HepG2 (cell line): ENCODE measurements around the gene CTNNBIP1. TPM values are rescaled to one million over a fixed set of nuclear protein-coding genes. Genes with fewer than 3 reads are reported as not detected.

Experiments
- ATF2 ChIP-seq: sonication (generic); formaldehyde crosslinking; IDR thresholded peaks from 2 replicates; pipeline ENCODE4 v1.4.0; 2020; ENCODE audit warnings: missing genetic modification reagents
- EHMT2 ChIP-seq: fragments of 200-600 bp; sonication (generic); IDR thresholded peaks from 2 replicates; pipeline ENCODE4 v1.7.0; 2017; ENCODE audit warnings: antibody characterized with exemption, low read depth, low read length, borderline replicate concordance
- FOSL2 ChIP-seq: sonication (generic); formaldehyde crosslinking; IDR thresholded peaks from 2 replicates; pipeline ENCODE4 v1.4.0; 2020; ENCODE audit warnings: missing genetic modification reagents
- MXI1 ChIP-seq: IDR thresholded peaks from 3 replicates; pipeline ENCODE4 v1.6.1; 2012; ENCODE audit warnings: low read depth, low read length, inconsistent platforms, borderline replicate concordance
- SAP130 ChIP-seq: IDR thresholded peaks from 2 replicates; pipeline ENCODE4 v1.6.1; 2016; ENCODE audit warnings: low read depth
- ZBTB46 ChIP-seq: sonication (generic); formaldehyde crosslinking; IDR thresholded peaks from 2 replicates; pipeline ENCODE4 v1.4.0; 2020; ENCODE audit warnings: mild to moderate bottlenecking, missing genetic modification reagents, borderline replicate concordance
- ZFP91 ChIP-seq: sonication (generic); formaldehyde crosslinking; IDR thresholded peaks from 2 replicates; pipeline ENCODE4 v1.9.0; 2022; ENCODE audit warnings: missing genetic modification reagents, mild to moderate bottlenecking, borderline replicate concordance
- ZNF629 ChIP-seq: sonication (generic); formaldehyde crosslinking; conservative IDR thresholded peaks from 2 replicates; pipeline ENCODE4 v1.5.0; 2020; ENCODE audit warnings: missing genetic modification reagents
- polyA plus RNA-seq, 8 experiments: library from polyadenylated mRNA; depleted of rRNA in 3 of 8; stranded (reverse) in 7 of 8; unstranded in 1 of 8; fragments of >200 nt; fragmentation: Illumina TruSeq in 4 of 8; extraction: Trizol in 4 of 8; gene quantifications; 2 replicates each; pipeline versions ENCODE4 v1.2.1 to v1.2.3, GENCODE V29; 2011 to 2016; ENCODE audit warnings: low read depth in 4 of 8, missing spikeins in 1 of 8, mixed read lengths in 1 of 8; ENCODE audit not compliant: insufficient read depth in 1 of 8
- total RNA-seq, 5 experiments: library from RNA; depleted of rRNA; stranded (reverse); fragments of >200 nt; fragmentation: Illumina TruSeq; extraction: Trizol; gene quantifications; 2 replicates each; pipeline ENCODE4 v1.2.3, GENCODE V29; 2016; ENCODE audit warnings: low read depth in 1 of 5
- TF ChIP-seq, protein P1 (sequence below), 2 experiments: fragments of 450-650 bp in 1 of 2; sonication (generic) in 1 of 2; formaldehyde crosslinking in 1 of 2; IDR thresholded peaks; 2 replicates each; pipeline versions ENCODE4 v1.6.1 to v1.8.0; 2016 to 2022; ENCODE audit warnings: antibody characterized with exemption in 1 of 2, mild to moderate bottlenecking in 1 of 2, missing genetic modification reagents in 1 of 2
- TF ChIP-seq, protein P2 (sequence below): IDR thresholded peaks from 2 replicates; pipeline ENCODE4 v1.6.1; 2016

CTNNBIP1 gene
- total and polyA plus RNA-seq, 2 of the 13 experiments (the other 11 are each of a cell fraction or from before 2014, with no cell fraction given) = 71.7 to 83.0 TPM

- no peak for TF ChIP-seq EHMT2
- no peak for TF ChIP-seq ZBTB46 (CRISPR knock-in tag)
- peak; percentile 77 for TF ChIP-seq SAP130 (CRISPR knock-in tag)
- peak; percentile 41; the same call in 1 of the 2 replicates for TF ChIP-seq ZFP91 (CRISPR knock-in tag)
- 0 out of 2 replicates have a peak, but pooled peaks have one; percentile 20 for TF ChIP-seq ZNF629
- peak; percentile 51; the same call in 1 of the 3 replicates for TF ChIP-seq MXI1
- TF ChIP-seq FOSL2 = peak; percentile 12; the same call in 1 of the 2 replicates
- TF ChIP-seq, protein P1, sequence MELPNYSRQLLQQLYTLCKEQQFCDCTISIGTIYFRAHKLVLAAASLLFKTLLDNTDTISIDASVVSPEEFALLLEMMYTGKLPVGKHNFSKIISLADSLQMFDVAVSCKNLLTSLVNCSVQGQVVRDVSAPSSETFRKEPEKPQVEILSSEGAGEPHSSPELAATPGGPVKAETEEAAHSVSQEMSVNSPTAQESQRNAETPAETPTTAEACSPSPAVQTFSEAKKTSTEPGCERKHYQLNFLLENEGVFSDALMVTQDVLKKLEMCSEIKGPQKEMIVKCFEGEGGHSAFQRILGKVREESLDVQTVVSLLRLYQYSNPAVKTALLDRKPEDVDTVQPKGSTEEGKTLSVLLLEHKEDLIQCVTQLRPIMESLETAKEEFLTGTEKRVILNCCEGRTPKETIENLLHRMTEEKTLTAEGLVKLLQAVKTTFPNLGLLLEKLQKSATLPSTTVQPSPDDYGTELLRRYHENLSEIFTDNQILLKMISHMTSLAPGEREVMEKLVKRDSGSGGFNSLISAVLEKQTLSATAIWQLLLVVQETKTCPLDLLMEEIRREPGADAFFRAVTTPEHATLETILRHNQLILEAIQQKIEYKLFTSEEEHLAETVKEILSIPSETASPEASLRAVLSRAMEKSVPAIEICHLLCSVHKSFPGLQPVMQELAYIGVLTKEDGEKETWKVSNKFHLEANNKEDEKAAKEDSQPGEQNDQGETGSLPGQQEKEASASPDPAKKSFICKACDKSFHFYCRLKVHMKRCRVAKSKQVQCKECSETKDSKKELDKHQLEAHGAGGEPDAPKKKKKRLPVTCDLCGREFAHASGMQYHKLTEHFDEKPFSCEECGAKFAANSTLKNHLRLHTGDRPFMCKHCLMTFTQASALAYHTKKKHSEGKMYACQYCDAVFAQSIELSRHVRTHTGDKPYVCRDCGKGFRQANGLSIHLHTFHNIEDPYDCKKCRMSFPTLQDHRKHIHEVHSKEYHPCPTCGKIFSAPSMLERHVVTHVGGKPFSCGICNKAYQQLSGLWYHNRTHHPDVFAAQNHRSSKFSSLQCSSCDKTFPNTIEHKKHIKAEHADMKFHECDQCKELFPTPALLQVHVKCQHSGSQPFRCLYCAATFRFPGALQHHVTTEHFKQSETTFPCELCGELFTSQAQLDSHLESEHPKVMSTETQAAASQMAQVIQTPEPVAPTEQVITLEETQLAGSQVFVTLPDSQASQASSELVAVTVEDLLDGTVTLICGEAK (IDR thresholded peaks at IDR 0.05) = no peak
- TF ChIP-seq, protein P1 (CRISPR knock-in tag; IDR thresholded peaks at IDR 0.05) = no peak
- TF ChIP-seq ATF2 (CRISPR knock-in tag) = 0 out of 2 replicates have a peak, but pooled peaks have one; percentile 29
- TF ChIP-seq, protein P2, sequence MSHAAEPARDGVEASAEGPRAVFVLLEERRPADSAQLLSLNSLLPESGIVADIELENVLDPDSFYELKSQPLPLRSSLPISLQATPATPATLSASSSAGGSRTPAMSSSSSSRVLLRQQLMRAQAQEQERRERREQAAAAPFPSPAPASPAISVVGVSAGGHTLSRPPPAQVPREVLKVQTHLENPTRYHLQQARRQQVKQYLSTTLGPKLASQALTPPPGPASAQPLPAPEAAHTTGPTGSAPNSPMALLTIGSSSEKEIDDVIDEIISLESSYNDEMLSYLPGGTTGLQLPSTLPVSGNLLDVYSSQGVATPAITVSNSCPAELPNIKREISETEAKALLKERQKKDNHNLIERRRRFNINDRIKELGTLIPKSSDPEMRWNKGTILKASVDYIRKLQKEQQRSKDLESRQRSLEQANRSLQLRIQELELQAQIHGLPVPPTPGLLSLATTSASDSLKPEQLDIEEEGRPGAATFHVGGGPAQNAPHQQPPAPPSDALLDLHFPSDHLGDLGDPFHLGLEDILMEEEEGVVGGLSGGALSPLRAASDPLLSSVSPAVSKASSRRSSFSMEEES (CRISPR knock-in tag) = peak; percentile 75
Measured at GRCh38 chr1:9900142-9901043, 9.7 kb downstream of the CTNNBIP1 start (continued).
